GM12865 (cell line): ENCODE data around the gene HEATR5B.
"Not testable (repeated sequence)": the region's sequence is repeated elsewhere in the genome, so short reads cannot be mapped to it uniquely, and the experiment has no call there.

Source experiments
- DNase-seq: peaks from one replicate; pipeline ENCODE4 v3.0.0; 2010; ENCODE audit warnings: low read depth
- H3K4me3 ChIP-seq: 2 replicates; pipeline ENCODE4 v1.5.1; 2011; ENCODE audit warnings: mild to moderate bottlenecking, low read depth, low read length, control low read depth
- CTCF ChIP-seq: IDR thresholded peaks from 2 replicates; pipeline ENCODE4 v1.5.1; 2011; ENCODE audit warnings: low read length, control low read depth, low read depth, inconsistent platforms; ENCODE audit not compliant: insufficient read depth; ENCODE audit errors: missing control alignments

Gene HEATR5B

GRCh38 chr2:36993841-36994620 is 90.1 kb downstream of the HEATR5B start:
- TF ChIP-seq CTCF, result no peak
- no peak overlapping the region for H3K4me3 ChIP-seq
- DNase-seq, result no peak

GRCh38 chr2:36988008-36988407 is 96.2 kb downstream of the HEATR5B start:
- no peak for TF ChIP-seq CTCF
- no peak overlapping the region for H3K4me3 ChIP-seq
- DNase-seq, result no peak

- H3K4me3 ChIP-seq, result no peak overlapping the region
- DNase-seq, result no peak
Observed at GRCh38 chr2:36982467-36982866, 101.7 kb downstream of the HEATR5B start.

GRCh38 chr2:36981911-36982310 is 102.3 kb downstream of the HEATR5B start:
- no peak for DNase-seq
- TF ChIP-seq CTCF, result no peak
- H3K4me3 ChIP-seq, result no peak overlapping the region

More at GRCh38 chr2:36982467-36982866, 101.7 kb downstream of the HEATR5B start:
- no peak for TF ChIP-seq CTCF

- not testable (repeated sequence) for H3K4me3 ChIP-seq, DNase-seq
Observed at GRCh38 chr2:36979007-36979406, 105.2 kb downstream of the HEATR5B start.

- no peak for DNase-seq
- H3K4me3 ChIP-seq, result no peak overlapping the region
- no peak for TF ChIP-seq CTCF
Observed at GRCh38 chr2:36976065-36976464, 108.1 kb downstream of the HEATR5B start.

- H3K4me3 ChIP-seq, result no peak overlapping the region
- TF ChIP-seq CTCF, result no peak
- no peak for DNase-seq
Observed at GRCh38 chr2:36975306-36975705, 108.9 kb downstream of the HEATR5B start.
